SK-N-MC (cell line): ENCODE data around the gene MBIP.
A peak's percentile ranks its signal among the peaks of the same experiment; 100 is the strongest.
"Not testable (repeated sequence)": the region's sequence is repeated elsewhere in the genome, so short reads cannot be mapped to it uniquely, and the experiment has no call there.

Experiments used
- DNase-seq: peaks from one replicate; pipeline ENCODE4 v3.0.0-alpha.2; 2011; ENCODE audit warnings: low read depth, low spot score
- H3K27ac ChIP-seq: fragments of 200-600 bp; sonication (generic); 2 replicates; pipeline ENCODE4 v1.5.1; 2016; ENCODE audit warnings: mixed run types
- H3K36me3 ChIP-seq: fragments of 200-600 bp; sonication (generic); 2 replicates; pipeline ENCODE4 v1.6.1; 2017; ENCODE audit warnings: antibody characterized with exemption, low read length, mixed read lengths; ENCODE audit not compliant: insufficient read depth
- H3K4me3 ChIP-seq: fragments of 200-600 bp; sonication (generic); 2 replicates; pipeline ENCODE4 v1.5.1; 2016
- H3K9ac ChIP-seq: fragments of 200-600 bp; sonication (generic); 2 replicates; pipeline ENCODE4 v1.8.0; 2017; ENCODE audit warnings: mixed run types, mixed read lengths; ENCODE audit not compliant: insufficient read length
- H3K9me3 ChIP-seq: fragments of 200-600 bp; sonication (generic); 2 replicates; pipeline ENCODE4 v1.6.1; 2017; ENCODE audit warnings: low read depth, mild to moderate bottlenecking, antibody characterized with exemption, low read length, moderate library complexity, mixed read lengths
- EZH2 ChIP-seq: fragments of 200-600 bp; sonication (generic); IDR thresholded peaks from one replicate; pipeline ENCODE4 v1.6.1; 2017; ENCODE audit warnings: antibody characterized with exemption
- FOXP2 ChIP-seq: optimal IDR thresholded peaks from 2 replicates; pipeline ENCODE3; 2011; ENCODE audit warnings: mild to moderate bottlenecking, moderate library complexity; ENCODE audit not compliant: insufficient read depth; ENCODE audit errors: extremely low read length, control extremely low read depth
- POLR2AphosphoS5 ChIP-seq: IDR thresholded peaks from 2 replicates; pipeline ENCODE4 v1.6.1; 2012; ENCODE audit warnings: mild to moderate bottlenecking, low read depth, low read length, borderline replicate concordance

Gene MBIP

GRCh38 chr14:36344211-36344610 lies 23.8 kb upstream of the MBIP start:
- no peaks in the 10 kb centered on the region for H3K36me3 ChIP-seq
- H3K27ac ChIP-seq: no peak overlapping the region
- H3K4me3 ChIP-seq: no peak overlapping the region
- no peaks in the 10 kb centered on the region for H3K9me3 ChIP-seq
- no peak for TF ChIP-seq POLR2AphosphoS5
- no peak for TF ChIP-seq FOXP2
- TF ChIP-seq EZH2: no peak
- H3K9ac ChIP-seq: no peak overlapping the region
- no peak for DNase-seq

DNA sequence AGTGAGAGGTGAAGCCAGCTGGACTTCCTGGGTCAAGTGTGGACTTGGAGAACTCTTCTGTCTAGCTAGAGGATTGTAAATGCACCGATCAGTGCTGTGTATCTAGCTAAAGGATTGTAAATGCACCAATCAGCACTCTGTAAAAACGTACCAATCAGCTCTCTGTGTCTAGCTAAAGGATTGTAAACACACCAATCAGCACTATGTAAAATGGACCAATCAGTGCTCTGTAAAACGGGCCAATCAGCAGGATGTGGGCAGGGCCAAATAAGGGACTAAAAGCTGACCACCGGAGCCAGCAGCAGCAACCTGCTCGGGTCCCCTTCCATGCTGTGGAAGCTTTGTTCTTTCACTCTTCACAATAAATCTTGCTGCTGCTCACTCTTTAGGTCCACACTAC lies 21.4 kb upstream of the MBIP start:
- not testable (repeated sequence) for H3K4me3 ChIP-seq, H3K36me3 ChIP-seq, H3K27ac ChIP-seq, H3K9ac ChIP-seq, H3K9me3 ChIP-seq, DNase-seq

DNA sequence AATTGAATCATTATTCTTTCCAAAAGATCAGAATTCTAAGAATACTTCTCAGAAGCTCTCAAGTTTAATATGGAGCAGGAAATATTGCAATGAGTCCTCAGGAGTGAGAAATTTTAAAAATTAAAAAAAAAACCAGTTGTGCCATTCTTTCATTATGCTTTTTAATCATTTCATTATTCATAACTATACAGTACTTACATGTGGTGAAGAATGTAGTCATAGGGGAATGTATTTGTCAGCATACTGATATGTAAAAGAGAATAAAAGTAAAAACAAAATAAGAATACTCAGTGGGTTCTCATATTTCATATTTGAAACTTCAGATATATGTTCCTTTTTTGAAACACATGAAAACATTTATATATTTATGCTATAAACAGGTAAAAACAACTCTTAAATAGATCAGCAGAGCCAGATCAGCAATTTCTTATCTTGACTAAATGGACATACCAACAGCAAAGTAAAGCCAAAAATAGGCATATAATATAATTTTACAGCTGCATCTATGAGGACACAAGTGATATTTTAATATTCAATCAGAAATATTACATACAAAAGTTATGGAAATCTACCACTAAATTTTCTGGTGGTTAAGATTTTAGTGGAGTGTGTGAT lies 19.9 kb upstream of the MBIP start:
- DNase-seq: no peak
- TF ChIP-seq EZH2 (no peak), POLR2AphosphoS5 (no peak), FOXP2 (no peak)
- H3K9ac ChIP-seq: no peak overlapping the region
- no peak overlapping the region for H3K4me3 ChIP-seq
- no peaks in the 10 kb centered on the region for H3K36me3 ChIP-seq
- H3K27ac ChIP-seq: no peak overlapping the region
- no peaks in the 10 kb centered on the region for H3K9me3 ChIP-seq

DNA sequence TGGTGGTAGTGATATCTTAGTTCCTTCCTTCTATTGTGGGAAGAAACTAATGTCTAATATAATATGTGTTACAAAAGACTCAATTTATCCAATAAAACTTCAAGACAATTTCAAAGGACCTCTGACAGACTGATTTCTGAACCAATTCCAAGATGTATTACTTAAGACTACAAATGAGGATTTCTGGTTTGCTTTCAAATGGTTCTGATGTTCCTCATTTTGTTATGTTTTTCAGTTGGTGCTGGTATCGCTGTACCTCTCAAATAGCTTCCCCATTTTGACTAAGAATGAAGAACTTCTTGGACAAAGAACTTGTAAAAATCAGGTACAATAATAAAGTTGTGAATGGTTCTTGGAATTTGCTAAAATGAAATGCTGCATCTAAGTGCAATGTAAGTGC lies 19.4 kb upstream of the MBIP start:
- Histone ChIP-seq H3K4me3 (no peak overlapping the region), H3K9ac (no peak overlapping the region), H3K36me3 (no peaks in the 10 kb centered on the region), H3K9me3 (no peaks in the 10 kb centered on the region), H3K27ac (no peak overlapping the region)
- DNase-seq: no peak
- TF ChIP-seq FOXP2 (no peak), POLR2AphosphoS5 (no peak), EZH2 (no peak)

DNA sequence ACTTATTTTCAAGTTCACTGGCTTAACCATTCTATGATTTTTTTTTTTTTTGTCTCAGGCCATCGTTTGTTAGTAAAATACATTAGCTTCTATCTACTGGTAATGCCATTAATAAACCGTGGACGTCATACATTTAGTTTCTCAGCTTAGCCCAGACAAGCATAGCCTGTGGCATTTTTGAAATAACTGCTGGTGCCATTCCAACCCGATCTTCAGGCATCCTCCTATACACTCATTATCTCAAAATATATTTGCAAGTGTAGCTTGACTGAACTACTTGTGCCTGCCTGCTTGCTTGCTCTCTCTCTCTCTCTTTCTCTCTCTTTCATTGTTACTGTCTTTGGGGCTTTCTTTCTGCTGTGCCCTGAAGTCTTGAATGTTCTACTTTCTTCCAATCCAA lies 12.7 kb upstream of the MBIP start:
- Histone ChIP-seq H3K4me3 (peak overlapping the region; percentile 27; the same call in 1 of the 2 replicates), H3K9me3 (no peaks in the 10 kb centered on the region), H3K9ac (no peak overlapping the region), H3K36me3 (no peaks in the 10 kb centered on the region), H3K27ac (peak overlapping the region; percentile 43; the same call in 1 of the 2 replicates)
- DNase-seq: peak; percentile 39
- no peak for TF ChIP-seq EZH2
- no peak for TF ChIP-seq FOXP2
- no peak for TF ChIP-seq POLR2AphosphoS5

DNA sequence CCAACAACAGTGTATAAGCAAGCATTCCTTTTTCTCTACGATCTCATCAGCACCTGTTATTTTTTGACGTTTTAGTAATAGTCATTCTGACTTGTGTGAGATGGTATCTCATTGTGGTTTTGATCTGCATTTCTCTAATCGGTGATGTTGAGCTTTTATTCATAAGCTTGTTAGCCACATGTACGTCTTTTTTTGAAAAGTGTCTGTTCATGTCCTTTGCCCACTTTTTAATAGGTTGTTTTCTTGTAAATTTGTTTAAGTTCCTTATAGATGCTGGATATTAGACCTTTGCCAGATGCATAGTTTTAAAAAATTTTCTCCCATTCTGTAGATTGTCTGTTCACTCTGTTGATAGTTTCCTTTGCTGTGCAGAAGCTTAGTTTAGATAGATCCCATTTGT lies 7.1 kb upstream of the MBIP start:
- not testable (repeated sequence) for H3K9ac ChIP-seq, H3K4me3 ChIP-seq, DNase-seq, H3K36me3 ChIP-seq, H3K27ac ChIP-seq, H3K9me3 ChIP-seq

DNA sequence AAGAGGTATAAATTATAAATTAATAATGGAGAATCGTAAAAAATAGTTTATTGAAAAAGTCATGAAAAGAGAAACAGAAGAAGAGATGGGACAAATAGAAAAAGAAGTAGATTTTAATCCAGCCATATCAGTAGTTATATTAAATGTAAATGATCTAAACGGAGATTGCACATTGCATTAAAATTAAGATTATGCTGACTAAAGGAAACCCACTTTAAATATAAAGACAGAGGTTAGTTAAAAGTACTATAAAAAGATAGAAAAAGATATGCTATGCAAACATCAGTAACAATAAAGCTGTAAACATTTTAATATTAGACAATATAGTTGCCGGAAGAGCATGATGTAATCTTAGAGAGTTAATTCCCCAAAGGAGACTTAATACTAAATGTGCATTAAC lies 5.4 kb upstream of the MBIP start:
- Histone ChIP-seq H3K36me3 (no peaks in the 10 kb centered on the region), H3K9me3 (no peaks in the 10 kb centered on the region; the same call in 1 of the 2 replicates), H3K27ac (no peak overlapping the region), H3K4me3 (no peak overlapping the region), H3K9ac (no peak overlapping the region)
- TF ChIP-seq POLR2AphosphoS5 (no peak), EZH2 (no peak)
- no peak for DNase-seq

DNA sequence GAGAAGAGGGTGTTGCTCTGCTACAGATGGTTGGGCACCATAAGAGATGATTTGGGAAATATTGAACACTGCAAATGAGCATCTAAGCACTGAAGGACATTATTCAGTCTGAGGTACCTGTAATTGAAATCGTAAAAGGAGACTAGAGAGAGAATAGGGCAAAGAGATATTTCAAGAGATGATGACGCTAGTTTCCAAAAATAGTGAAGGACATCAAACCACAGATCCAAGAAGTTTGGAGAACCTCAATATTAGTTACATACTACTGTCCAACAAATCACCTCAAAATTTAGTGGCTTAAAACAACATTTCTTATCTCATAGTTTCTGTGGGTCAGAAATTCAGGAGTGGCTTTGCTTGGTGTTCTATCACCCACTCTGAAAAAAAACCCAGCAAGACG lies 4.5 kb upstream of the MBIP start:
- Histone ChIP-seq H3K36me3 (no peaks in the 10 kb centered on the region), H3K9me3 (no peaks in the 10 kb centered on the region; the same call in 1 of the 2 replicates), H3K9ac (no peak overlapping the region), H3K27ac (no peak overlapping the region), H3K4me3 (no peak overlapping the region)
- no peak for TF ChIP-seq POLR2AphosphoS5
- no peak for TF ChIP-seq EZH2
- TF ChIP-seq FOXP2: no peak
- DNase-seq: no peak

DNA sequence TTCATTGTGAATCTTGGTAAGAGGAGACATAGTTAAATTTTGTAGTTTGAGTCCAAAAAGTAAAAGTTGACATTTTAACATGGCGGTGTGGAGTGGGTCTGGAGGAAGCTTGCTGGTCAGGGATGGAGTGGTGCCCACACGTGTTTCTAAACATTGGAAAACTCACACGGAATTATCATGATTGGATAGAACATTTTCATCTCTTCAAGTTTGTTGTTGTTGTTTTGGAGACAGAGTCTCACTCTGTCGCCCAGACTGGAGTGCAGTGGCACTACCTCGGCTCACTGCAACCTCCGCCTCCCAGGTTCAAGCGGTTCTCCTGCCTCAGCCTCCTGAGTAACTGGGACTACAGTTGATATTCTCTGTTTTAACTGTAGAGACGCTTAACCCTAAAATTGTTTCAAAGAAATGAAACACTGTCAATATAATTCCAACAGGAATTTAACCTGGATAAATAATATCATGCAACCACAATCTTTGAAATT lies 502 bp upstream of the MBIP start:
- Histone ChIP-seq H3K4me3 (peak overlapping the region; percentile 85), H3K9me3 (no peaks in the 10 kb centered on the region), H3K9ac (peak overlapping the region; percentile 7), H3K27ac (no peak overlapping the region), H3K36me3 (no peaks in the 10 kb centered on the region)
- no peak for DNase-seq
- no peak for TF ChIP-seq EZH2
- no peak for TF ChIP-seq FOXP2
- TF ChIP-seq POLR2AphosphoS5: no peak

DNA sequence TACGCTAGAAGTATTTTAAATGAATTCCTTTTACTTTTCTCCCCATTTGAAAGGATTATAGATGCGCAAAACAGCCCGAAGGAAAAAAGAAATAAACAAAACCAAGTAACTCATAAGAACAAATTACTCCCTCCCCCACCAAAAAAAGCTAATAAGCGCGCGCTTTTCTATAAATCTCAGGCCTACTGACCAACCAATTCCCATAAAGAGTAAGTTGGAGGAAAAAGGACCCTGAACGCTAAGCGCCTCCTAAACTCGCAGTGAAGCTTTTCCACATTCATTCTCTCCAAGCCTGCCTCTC lies 588 bp downstream of the MBIP start:
- Histone ChIP-seq H3K27ac (peak overlapping the region; percentile 38; the same call in 1 of the 2 replicates), H3K4me3 (peak overlapping the region; percentile 85), H3K36me3 (no peaks in the 10 kb centered on the region), H3K9me3 (no peaks in the 10 kb centered on the region), H3K9ac (peak overlapping the region; percentile 90)
- no peak for DNase-seq
- TF ChIP-seq POLR2AphosphoS5 (no peak), EZH2 (no peak), FOXP2 (no peak)
